Measurements from ENCODE around the gene PRR19.
A peak's percentile ranks its signal among the peaks of the same experiment; 100 is the strongest.

The PRR19 gene

DNA sequence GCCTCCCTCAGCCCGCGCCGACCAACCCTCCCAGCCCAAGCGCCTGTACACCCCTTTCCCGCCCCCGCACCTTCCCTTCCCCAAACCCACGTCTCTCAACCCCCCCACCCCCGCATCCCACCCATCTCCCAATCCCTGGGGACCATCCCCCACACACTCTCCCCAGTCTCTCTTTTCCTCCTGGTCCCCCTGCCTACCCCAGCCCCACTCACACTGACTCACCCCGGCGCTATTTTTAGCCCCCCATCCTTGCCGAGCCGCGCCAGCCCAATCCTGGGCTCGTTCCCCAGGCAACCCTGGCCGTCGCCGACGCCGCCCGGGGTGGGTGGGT, 21.2 kb upstream of the PRR19 start:
- TF ChIP-seq, protein P1, sequence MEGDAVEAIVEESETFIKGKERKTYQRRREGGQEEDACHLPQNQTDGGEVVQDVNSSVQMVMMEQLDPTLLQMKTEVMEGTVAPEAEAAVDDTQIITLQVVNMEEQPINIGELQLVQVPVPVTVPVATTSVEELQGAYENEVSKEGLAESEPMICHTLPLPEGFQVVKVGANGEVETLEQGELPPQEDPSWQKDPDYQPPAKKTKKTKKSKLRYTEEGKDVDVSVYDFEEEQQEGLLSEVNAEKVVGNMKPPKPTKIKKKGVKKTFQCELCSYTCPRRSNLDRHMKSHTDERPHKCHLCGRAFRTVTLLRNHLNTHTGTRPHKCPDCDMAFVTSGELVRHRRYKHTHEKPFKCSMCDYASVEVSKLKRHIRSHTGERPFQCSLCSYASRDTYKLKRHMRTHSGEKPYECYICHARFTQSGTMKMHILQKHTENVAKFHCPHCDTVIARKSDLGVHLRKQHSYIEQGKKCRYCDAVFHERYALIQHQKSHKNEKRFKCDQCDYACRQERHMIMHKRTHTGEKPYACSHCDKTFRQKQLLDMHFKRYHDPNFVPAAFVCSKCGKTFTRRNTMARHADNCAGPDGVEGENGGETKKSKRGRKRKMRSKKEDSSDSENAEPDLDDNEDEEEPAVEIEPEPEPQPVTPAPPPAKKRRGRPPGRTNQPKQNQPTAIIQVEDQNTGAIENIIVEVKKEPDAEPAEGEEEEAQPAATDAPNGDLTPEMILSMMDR (IDR thresholded peaks at IDR 0.05; ENCODE audit: insufficient read depth, low read length, poor library complexity, severe bottlenecking) = no peak
- no peak for TF ChIP-seq EZH2phosphoT487 (conservative IDR thresholded peaks at IDR 0.05; ENCODE audit: low read length)
- Histone ChIP-seq H3K9me2 (replicated peaks; ENCODE audit: insufficient read depth, low read length) (no peaks in the 10 kb centered on the region), H3K36me3 (ENCODE audit: low read length) (no peaks in the 10 kb centered on the region), H3K27ac (ENCODE audit: low read depth, low read length) (peak overlapping the region; percentile 89), H3K9me3 (ENCODE audit: insufficient read depth, low read length) (no peaks in the 10 kb centered on the region), H3K27me3 (ENCODE audit: low read length) (no peaks in the 10 kb centered on the region), H4K20me1 (ENCODE audit: low read depth, low read length) (no peaks in the 10 kb centered on the region), H3K79me2 (ENCODE audit: insufficient read depth, low read length) (peaks cover 13% of the 10 kb centered on the region; the same call in 1 of the 2 replicates), H3K4me2 (ENCODE audit: low read depth, low read length, poor library complexity, severe bottlenecking) (peak overlapping the region; percentile 62), H3K9ac (ENCODE audit: low read length) (peak overlapping the region; percentile 91), H3K4me3 (ENCODE audit: insufficient read depth, low read length, poor library complexity, severe bottlenecking) (peak overlapping the region; percentile 82), H2AFZ (ENCODE audit: low read depth, low read length, severe bottlenecking) (no peak overlapping the region), H3F3A (ENCODE audit: insufficient read depth) (peaks cover 29% of the 10 kb centered on the region)

DNA sequence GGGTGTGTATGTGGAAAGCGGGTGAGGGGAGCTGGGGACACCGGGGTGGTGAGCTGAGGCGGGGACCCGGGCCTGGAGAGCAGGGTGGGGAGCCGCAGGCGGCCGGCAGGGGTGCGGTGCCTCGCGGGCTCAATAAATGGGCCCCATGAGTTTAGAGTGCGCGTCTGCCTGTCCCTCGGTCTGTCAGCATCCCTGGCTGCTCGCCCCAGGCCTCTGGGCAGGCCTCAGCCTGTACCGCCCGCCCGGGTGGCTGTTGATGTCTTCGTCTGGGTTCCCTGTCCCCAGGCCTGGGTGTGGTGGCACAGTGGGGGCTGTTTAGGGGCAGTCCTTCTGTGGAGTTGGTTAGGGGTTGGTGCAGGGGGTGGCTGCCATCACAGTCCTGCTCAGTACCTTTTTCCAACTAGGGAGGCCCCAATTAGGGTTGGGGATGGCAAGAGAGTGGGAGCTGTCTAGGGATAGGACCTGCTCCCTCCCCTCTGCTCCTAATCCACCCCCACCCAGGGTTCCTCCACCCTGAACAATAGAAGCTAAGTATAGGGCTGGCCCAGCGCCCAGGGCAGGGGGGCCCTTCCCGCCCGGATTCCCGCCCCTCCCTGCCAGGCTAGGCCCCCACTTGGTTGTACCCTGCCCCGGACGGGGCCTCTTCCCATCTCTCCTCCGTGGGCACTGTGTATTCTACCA, 20.6 kb upstream of the PRR19 start:
- no peaks in the 10 kb centered on the region for H3K9me3 ChIP-seq (ENCODE audit: insufficient read depth, low read length)
- H3K4me2 ChIP-seq (ENCODE audit: low read depth, low read length, poor library complexity, severe bottlenecking) = peak overlapping the region; percentile 62
- peak overlapping the region; percentile 89 for H3K27ac ChIP-seq (ENCODE audit: low read depth, low read length)
- H3K9ac ChIP-seq (ENCODE audit: low read length) = peak overlapping the region; percentile 91
- no peaks in the 10 kb centered on the region for H4K20me1 ChIP-seq (ENCODE audit: low read depth, low read length)
- H3K27me3 ChIP-seq (ENCODE audit: low read length) = no peaks in the 10 kb centered on the region
- peaks cover 15% of the 10 kb centered on the region; the same call in 1 of the 2 replicates for H3K79me2 ChIP-seq (ENCODE audit: insufficient read depth, low read length)
- H3K4me3 ChIP-seq (ENCODE audit: insufficient read depth, low read length, poor library complexity, severe bottlenecking) = peak overlapping the region; percentile 48
- H2AFZ ChIP-seq (ENCODE audit: low read depth, low read length, severe bottlenecking) = no peak overlapping the region
- TF ChIP-seq EZH2phosphoT487 (conservative IDR thresholded peaks at IDR 0.05; ENCODE audit: low read length) = no peak
- TF ChIP-seq, protein P1 (IDR thresholded peaks at IDR 0.05; ENCODE audit: insufficient read depth, low read length, poor library complexity, severe bottlenecking) = no peak
- H3F3A ChIP-seq (ENCODE audit: insufficient read depth) = peaks cover 24% of the 10 kb centered on the region
- no peaks in the 10 kb centered on the region for H3K9me2 ChIP-seq (replicated peaks; ENCODE audit: insufficient read depth, low read length)
- H3K36me3 ChIP-seq (ENCODE audit: low read length) = no peaks in the 10 kb centered on the region

DNA sequence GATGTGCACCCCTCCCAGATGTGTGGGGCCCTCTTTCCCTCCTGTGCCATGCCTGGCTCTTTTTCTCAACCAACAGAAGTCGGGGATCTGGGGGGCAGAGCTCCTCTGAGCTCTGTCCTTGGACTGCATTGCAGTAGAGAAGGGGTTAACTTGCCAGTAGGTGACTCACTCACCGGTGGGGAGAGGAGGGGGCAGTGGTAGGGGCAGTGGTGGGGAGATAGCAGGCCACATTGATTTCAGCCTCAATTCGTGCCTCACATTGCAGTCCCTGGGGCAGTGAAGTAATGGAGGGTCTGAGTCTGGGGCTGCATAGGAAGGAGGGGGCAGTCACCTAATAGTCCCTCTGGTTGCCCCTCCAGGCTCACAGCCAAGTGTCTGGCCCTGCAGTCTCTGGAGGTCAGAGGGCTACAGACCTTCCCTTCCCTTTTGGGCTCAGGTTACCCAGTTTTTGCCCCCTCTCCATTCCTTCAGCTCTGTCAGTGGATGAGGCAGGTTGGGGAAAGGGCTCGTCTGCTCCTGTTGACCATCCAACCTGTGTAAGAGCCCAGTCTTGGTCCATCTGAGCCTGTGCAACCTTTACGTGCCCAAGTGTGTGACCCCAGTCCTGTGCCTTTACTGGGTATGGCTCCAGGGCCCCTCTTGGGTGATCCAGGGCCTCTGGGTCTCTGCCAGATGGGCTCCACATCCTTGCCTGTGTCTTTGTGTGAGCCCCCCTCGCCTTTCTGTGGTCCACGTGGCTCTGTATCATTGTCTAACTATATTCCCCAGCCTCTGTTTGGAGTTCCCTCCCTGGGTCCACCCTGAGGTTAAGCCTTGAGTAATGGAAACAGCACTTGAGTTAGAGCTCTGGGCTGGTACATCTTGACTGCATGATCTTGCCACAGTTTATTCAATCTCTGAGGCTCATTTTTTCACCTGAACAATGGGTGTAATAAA, 19.8 kb upstream of the PRR19 start:
- TF ChIP-seq EZH2phosphoT487 (conservative IDR thresholded peaks at IDR 0.05; ENCODE audit: low read length) = no peak
- TF ChIP-seq, protein P1 (IDR thresholded peaks at IDR 0.05; ENCODE audit: insufficient read depth, low read length, poor library complexity, severe bottlenecking) = no peak
- no peak overlapping the region for H2AFZ ChIP-seq (ENCODE audit: low read depth, low read length, severe bottlenecking)
- peak overlapping the region; percentile 48 for H3K4me3 ChIP-seq (ENCODE audit: insufficient read depth, low read length, poor library complexity, severe bottlenecking)
- peaks cover 15% of the 10 kb centered on the region; the same call in 1 of the 2 replicates for H3K79me2 ChIP-seq (ENCODE audit: insufficient read depth, low read length)
- no peaks in the 10 kb centered on the region for H4K20me1 ChIP-seq (ENCODE audit: low read depth, low read length)
- H3K4me2 ChIP-seq (ENCODE audit: low read depth, low read length, poor library complexity, severe bottlenecking) = peak overlapping the region; percentile 62
- peak overlapping the region; percentile 91 for H3K9ac ChIP-seq (ENCODE audit: low read length)
- no peaks in the 10 kb centered on the region for H3K36me3 ChIP-seq (ENCODE audit: low read length)
- H3K27ac ChIP-seq (ENCODE audit: low read depth, low read length) = peak overlapping the region; percentile 89
- H3K9me3 ChIP-seq (ENCODE audit: insufficient read depth, low read length) = no peaks in the 10 kb centered on the region
- no peaks in the 10 kb centered on the region for H3K9me2 ChIP-seq (replicated peaks; ENCODE audit: insufficient read depth, low read length)
- H3K27me3 ChIP-seq (ENCODE audit: low read length) = no peaks in the 10 kb centered on the region
- H3F3A ChIP-seq (ENCODE audit: insufficient read depth) = peaks cover 24% of the 10 kb centered on the region

Measured in SU-DHL-6 (cell line).